Ishikawa (cell line): ENCODE results near the gene ARL8A.

ENCODE experiments used
- CEBPB ChIP-seq: IDR thresholded peaks from 2 replicates; pipeline ENCODE4 v1.6.1; 2012
- CREB1 ChIP-seq: IDR thresholded peaks from 2 replicates; pipeline ENCODE4 v1.6.1; 2012; ENCODE audit warnings: low read depth
- EGR1 ChIP-seq: IDR thresholded peaks from 2 replicates; pipeline ENCODE4 v1.6.1; 2012
- EP300 ChIP-seq: IDR thresholded peaks from 2 replicates; pipeline ENCODE4 v1.6.1; 2012; ENCODE audit warnings: borderline replicate concordance
- FOXM1 ChIP-seq: IDR thresholded peaks from 2 replicates; pipeline ENCODE4 v1.6.1; 2012; ENCODE audit warnings: low read depth, borderline replicate concordance
- MAX ChIP-seq: IDR thresholded peaks from 2 replicates; pipeline ENCODE4 v1.6.1; 2012
- NFIC ChIP-seq: IDR thresholded peaks from 2 replicates; pipeline ENCODE4 v1.6.1; 2012
- RAD21 ChIP-seq: IDR thresholded peaks from 2 replicates; pipeline ENCODE4 v1.6.1; 2012; ENCODE audit warnings: low read depth
- REST ChIP-seq: IDR thresholded peaks from 2 replicates; pipeline ENCODE4 v1.6.1; 2012; ENCODE audit warnings: low read depth, mild to moderate bottlenecking
- TAF1 ChIP-seq: IDR thresholded peaks from 2 replicates; pipeline ENCODE4 v1.6.1; 2012; ENCODE audit warnings: low read depth, mild to moderate bottlenecking
- TCF12 ChIP-seq: IDR thresholded peaks from 2 replicates; pipeline ENCODE4 v1.6.1; 2012; ENCODE audit warnings: low read depth
- TEAD4 ChIP-seq: IDR thresholded peaks from 2 replicates; pipeline ENCODE4 v1.6.1; 2012
- YY1 ChIP-seq: IDR thresholded peaks from 2 replicates; pipeline ENCODE4 v1.6.1; 2012; ENCODE audit warnings: low read depth
- ZBTB7A ChIP-seq: IDR thresholded peaks from 2 replicates; pipeline ENCODE4 v1.6.1; 2012; ENCODE audit warnings: low read depth
- TF ChIP-seq, protein P1 (sequence below): IDR thresholded peaks from 2 replicates; pipeline ENCODE4 v1.6.1; 2012

Gene ARL8A

DNA sequence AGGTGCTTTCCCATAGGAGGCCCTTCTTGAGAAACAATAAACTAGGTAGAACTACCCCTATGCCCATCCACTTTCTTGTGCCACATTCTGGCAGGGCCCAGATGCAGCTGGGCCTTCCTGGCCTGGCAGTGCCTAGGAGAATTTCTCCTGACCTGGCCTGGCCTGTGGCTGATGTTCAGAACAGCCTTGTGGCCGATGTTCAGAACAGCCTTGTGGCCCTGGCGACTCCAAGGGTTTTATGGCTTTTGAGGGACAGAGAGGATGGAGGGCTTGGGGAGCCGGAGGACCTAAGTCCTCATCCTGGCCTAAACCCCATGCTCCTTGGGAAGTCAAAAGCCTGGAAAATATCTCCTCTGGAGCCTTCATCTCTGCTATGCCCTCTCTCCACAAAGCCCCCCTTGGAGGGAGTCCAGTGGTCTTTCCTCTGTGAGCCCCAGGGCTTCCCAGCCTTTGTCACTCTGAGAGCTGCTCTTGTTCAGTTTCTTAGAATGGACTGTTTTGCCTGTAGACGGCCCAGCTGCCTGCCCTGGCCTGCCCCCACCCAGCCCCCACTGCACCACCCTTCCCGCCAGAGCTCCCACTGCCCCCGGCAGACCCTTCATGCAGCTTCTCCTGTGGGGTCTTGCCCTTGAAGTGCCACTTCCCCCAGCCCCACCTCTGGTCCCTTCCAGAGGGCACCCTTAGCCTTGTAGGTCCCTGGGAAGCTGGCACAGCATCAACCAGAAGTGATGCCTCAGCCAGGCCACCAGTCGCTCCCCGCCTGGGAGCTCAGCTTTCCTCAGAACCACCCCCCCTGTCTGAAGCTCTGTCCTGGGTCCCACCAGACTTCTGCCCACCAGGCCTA is 14.9 kb downstream of the ARL8A start:
- TF ChIP-seq ZBTB7A (no peak), CREB1 (no peak), TAF1 (no peak), REST (no peak), FOXM1 (no peak), EGR1 (no peak), TCF12 (no peak), EP300 (no peak), NFIC (no peak), YY1 (no peak), CEBPB (no peak), RAD21 (no peak), TEAD4 (no peak), MAX (no peak)
- TF ChIP-seq, protein P1, sequence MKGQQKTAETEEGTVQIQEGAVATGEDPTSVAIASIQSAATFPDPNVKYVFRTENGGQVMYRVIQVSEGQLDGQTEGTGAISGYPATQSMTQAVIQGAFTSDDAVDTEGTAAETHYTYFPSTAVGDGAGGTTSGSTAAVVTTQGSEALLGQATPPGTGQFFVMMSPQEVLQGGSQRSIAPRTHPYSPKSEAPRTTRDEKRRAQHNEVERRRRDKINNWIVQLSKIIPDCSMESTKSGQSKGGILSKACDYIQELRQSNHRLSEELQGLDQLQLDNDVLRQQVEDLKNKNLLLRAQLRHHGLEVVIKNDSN: no peak

DNA sequence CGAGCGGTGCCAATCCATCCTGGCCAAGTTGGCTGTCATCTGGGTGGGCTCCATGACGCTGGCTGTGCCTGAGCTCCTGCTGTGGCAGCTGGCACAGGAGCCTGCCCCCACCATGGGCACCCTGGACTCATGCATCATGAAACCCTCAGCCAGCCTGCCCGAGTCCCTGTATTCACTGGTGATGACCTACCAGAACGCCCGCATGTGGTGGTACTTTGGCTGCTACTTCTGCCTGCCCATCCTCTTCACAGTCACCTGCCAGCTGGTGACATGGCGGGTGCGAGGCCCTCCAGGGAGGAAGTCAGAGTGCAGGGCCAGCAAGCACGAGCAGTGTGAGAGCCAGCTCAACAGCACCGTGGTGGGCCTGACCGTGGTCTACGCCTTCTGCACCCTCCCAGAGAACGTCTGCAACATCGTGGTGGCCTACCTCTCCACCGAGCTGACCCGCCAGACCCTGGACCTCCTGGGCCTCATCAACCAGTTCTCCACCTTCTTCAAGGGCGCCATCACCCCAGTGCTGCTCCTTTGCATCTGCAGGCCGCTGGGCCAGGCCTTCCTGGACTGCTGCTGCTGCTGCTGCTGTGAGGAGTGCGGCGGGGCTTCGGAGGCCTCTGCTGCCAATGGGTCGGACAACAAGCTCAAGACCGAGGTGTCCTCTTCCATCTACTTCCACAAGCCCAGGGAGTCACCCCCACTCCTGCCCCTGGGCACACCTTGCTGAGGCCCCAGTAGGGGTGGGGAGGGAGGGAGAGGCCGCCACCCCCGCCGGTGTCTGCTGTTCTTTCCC is 16.5 kb downstream of the ARL8A start:
- TF ChIP-seq RAD21 (no peak), CEBPB (no peak), NFIC (no peak), EGR1 (no peak), CREB1 (no peak)

DNA sequence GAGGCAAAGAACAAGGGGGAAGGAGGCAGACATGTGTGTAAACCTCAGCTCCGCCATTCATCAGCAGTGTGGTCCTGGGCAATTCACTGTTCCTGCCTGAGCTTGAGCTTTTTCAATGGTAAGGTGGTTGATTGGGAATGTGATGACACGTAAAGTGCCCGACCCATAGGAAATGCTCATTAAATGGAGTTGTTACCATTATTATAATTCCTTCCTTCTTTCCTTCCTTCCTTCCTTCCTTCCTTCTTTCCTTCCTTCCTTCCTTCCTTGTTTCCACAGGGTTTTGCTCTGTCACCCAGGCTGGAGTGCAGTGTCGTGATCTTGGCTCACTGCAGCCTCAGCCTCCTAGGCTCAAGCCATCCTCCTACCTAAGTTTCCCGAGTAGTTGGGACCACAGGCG is 17.5 kb downstream of the ARL8A start:
- TF ChIP-seq YY1 (no peak), NFIC (no peak), TEAD4 (no peak), RAD21 (no peak), EP300 (no peak), CREB1 (no peak), ZBTB7A (no peak), MAX (no peak), TAF1 (no peak), REST (no peak), TCF12 (no peak), EGR1 (no peak), CEBPB (no peak), FOXM1 (no peak)
- TF ChIP-seq, protein P1: no peak

- TF ChIP-seq EP300 (no peak), CREB1 (no peak), ZBTB7A (no peak), MAX (no peak), TCF12 (no peak), RAD21 (no peak), NFIC (no peak), REST (no peak), EGR1 (no peak), CEBPB (no peak), TAF1 (no peak), TEAD4 (no peak), FOXM1 (no peak), YY1 (no peak)
- TF ChIP-seq, protein P1: no peak
These were observed 18.1 kb downstream of the ARL8A start for GRCh38 chr1:202126426-202126825.
